IPS-15b (cell line): Measurements from ENCODE around the gene DTX4.

Experiments used
- H3K27me3 ChIP-seq: one replicate; pipeline ENCODE4 v1.6.1; 2013; ENCODE audit warnings: low read length; ENCODE audit not compliant: control insufficient read depth, insufficient read depth
- H3K36me3 ChIP-seq: one replicate; pipeline ENCODE4 v1.6.1; 2013; ENCODE audit warnings: low read length; ENCODE audit not compliant: control insufficient read depth, insufficient read depth
- H3K4me1 ChIP-seq: one replicate; pipeline ENCODE4 v1.6.1; 2013; ENCODE audit warnings: mild to moderate bottlenecking, low read length; ENCODE audit not compliant: control insufficient read depth, insufficient read depth
- H3K4me3 ChIP-seq: one replicate; pipeline ENCODE4 v1.5.1; 2013; ENCODE audit warnings: low read depth, low read length
- H3K9ac ChIP-seq: one replicate; pipeline ENCODE4 v1.6.1; 2013; ENCODE audit warnings: low read depth, mild to moderate bottlenecking, low read length
- H3K9me3 ChIP-seq: one replicate; pipeline ENCODE4 v1.6.1; 2013; ENCODE audit warnings: mild to moderate bottlenecking, low read length; ENCODE audit not compliant: control insufficient read depth, insufficient read depth

DTX4 gene

GRCh38 chr11:59145534-59145933, 26.4 kb upstream of the DTX4 start:
- Histone ChIP-seq H3K4me3 (peak overlapping the region; percentile 91), H3K9me3 (no peaks in the 10 kb centered on the region), H3K9ac (no peak overlapping the region), H3K36me3 (no peaks in the 10 kb centered on the region), H3K4me1 (peaks cover 6% of the 10 kb centered on the region), H3K27me3 (peaks cover 8% of the 10 kb centered on the region)

- H3K36me3 ChIP-seq = no peaks in the 10 kb centered on the region
- H3K4me1 ChIP-seq = no peaks in the 10 kb centered on the region
- H3K4me3 ChIP-seq = no peak overlapping the region
- H3K9me3 ChIP-seq = no peaks in the 10 kb centered on the region
- no peaks in the 10 kb centered on the region for H3K27me3 ChIP-seq
- no peak overlapping the region for H3K9ac ChIP-seq
Observed at GRCh38 chr11:59151761-59152160, 20.2 kb upstream of the DTX4 start.

DNA sequence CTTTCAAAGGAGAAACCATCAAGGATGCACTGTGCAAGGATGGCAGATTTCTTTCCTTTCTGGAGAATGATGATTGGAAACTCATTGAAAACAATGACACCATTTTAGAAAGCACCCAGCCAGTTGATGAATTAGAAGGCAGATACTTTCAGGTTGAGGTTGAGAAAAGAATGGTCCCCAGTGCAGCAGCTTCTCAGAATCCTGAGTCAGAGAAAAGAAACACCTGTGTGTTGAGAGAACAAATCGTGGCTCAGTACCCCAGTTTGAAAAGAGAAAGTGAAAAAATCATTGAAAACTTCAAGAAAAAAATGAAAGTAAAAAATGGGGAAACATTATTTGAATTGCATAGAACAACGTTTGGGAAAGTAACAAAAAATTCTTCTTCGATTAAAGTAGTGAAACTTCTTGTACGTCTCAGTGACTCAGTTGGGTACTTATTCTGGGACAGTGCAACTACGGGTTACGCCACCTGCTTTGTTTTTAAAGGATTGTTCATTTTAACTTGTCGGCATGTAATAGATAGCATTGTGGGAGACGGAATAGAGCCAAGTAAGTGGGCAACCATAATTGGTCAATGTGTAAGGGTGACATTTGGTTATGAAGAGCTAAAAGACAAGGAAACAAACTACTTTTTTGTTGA, 19.5 kb upstream of the DTX4 start:
- no peak overlapping the region for H3K4me3 ChIP-seq
- no peaks in the 10 kb centered on the region for H3K27me3 ChIP-seq
- no peaks in the 10 kb centered on the region for H3K4me1 ChIP-seq
- no peaks in the 10 kb centered on the region for H3K36me3 ChIP-seq
- H3K9me3 ChIP-seq = no peaks in the 10 kb centered on the region
- no peak overlapping the region for H3K9ac ChIP-seq

- H3K36me3 ChIP-seq = no peaks in the 10 kb centered on the region
Observed at GRCh38 chr11:59154610-59155009, 17.3 kb upstream of the DTX4 start.

DNA sequence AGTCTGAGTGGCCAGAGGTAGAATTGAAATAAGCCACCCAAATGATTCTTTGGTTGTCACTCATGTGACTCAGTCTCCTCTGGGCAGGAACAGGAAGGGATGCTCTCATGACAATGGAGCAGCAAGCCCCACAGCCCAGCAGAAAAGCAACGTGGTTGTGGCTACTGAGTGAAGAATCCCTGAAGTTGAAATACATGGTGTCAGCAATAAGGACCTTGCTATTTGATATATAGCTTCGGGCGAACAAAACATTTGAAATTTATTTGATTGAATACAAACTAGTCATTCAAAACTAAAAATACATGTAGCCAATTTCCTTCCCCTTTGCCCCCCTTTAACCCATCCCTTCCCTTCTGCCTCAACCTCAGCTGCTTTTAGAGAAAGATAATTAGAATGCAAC, 14.5 kb upstream of the DTX4 start:
- H3K27me3 ChIP-seq = peaks cover 2% of the 10 kb centered on the region
- H3K4me3 ChIP-seq = no peak overlapping the region
- no peaks in the 10 kb centered on the region for H3K9me3 ChIP-seq
- no peaks in the 10 kb centered on the region for H3K4me1 ChIP-seq
- H3K9ac ChIP-seq = no peak overlapping the region
- H3K36me3 ChIP-seq = no peaks in the 10 kb centered on the region

More at GRCh38 chr11:59154610-59155009, 17.3 kb upstream of the DTX4 start:
- no peaks in the 10 kb centered on the region for H3K9me3 ChIP-seq
- H3K27me3 ChIP-seq = no peaks in the 10 kb centered on the region
- no peaks in the 10 kb centered on the region for H3K4me1 ChIP-seq
- no peak overlapping the region for H3K4me3 ChIP-seq
- H3K9ac ChIP-seq = no peak overlapping the region

- H3K4me3 ChIP-seq = no peak overlapping the region
- no peak overlapping the region for H3K9ac ChIP-seq
- peaks cover 2% of the 10 kb centered on the region for H3K27me3 ChIP-seq
- no peaks in the 10 kb centered on the region for H3K4me1 ChIP-seq
- H3K9me3 ChIP-seq = no peaks in the 10 kb centered on the region
- no peaks in the 10 kb centered on the region for H3K36me3 ChIP-seq
Observed at GRCh38 chr11:59158206-59159068, 13.5 kb upstream of the DTX4 start.

GRCh38 chr11:59164028-59164427, 7.9 kb upstream of the DTX4 start:
- H3K36me3 ChIP-seq = no peaks in the 10 kb centered on the region
- H3K4me1 ChIP-seq = no peaks in the 10 kb centered on the region
- H3K27me3 ChIP-seq = peaks cover 2% of the 10 kb centered on the region
- no peak overlapping the region for H3K9ac ChIP-seq
- H3K9me3 ChIP-seq = no peaks in the 10 kb centered on the region
- H3K4me3 ChIP-seq = no peak overlapping the region

DNA sequence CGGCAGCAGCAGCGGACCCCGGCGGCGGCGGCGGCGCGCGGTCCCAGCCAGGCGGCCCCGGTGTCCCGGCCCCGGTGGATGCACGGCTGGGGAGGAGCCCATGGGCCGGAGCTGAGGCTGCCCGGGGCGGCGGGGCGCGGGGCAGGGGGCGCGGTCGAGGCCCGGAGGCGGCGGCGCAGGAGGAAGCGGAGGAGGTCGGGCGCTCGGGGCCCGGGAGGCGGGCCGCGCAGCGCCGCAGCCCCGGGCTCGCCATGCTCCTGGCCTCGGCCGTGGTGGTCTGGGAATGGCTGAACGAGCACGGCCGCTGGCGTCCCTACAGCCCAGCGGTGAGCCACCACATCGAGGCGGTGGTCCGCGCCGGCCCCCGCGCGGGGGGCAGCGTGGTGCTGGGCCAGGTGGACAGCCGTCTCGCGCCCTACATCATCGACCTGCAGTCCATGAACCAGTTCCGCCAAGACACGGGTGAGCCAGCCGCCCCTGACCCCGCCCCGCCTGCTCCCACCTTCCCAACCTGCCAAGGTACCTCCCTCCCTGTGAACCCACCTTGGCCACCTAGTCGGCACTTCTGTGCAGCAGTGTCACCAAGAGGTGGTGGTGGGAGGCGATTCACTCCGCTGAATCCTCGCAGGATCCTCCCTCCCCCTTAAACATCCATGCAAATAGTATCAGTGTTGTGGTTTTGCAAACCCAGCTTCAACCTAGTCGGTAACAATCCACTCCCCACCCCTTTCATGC, 580 bp downstream of the DTX4 start:
- Histone ChIP-seq H3K27me3 (no peaks in the 10 kb centered on the region), H3K4me1 (peaks cover 14% of the 10 kb centered on the region), H3K9ac (no peak overlapping the region), H3K9me3 (no peaks in the 10 kb centered on the region), H3K36me3 (no peaks in the 10 kb centered on the region), H3K4me3 (peak overlapping the region; percentile 95)

GRCh38 chr11:59173080-59173963, 1.4 kb downstream of the DTX4 start:
- H3K9me3 ChIP-seq = no peaks in the 10 kb centered on the region
- H3K27me3 ChIP-seq = no peaks in the 10 kb centered on the region
- peak overlapping the region; percentile 83 for H3K4me3 ChIP-seq
- H3K9ac ChIP-seq = peak overlapping the region; percentile 66
- H3K36me3 ChIP-seq = no peaks in the 10 kb centered on the region
- peaks cover 14% of the 10 kb centered on the region for H3K4me1 ChIP-seq

GRCh38 chr11:59173964-59174663, 2.2 kb downstream of the DTX4 start:
- H3K4me3 ChIP-seq = peak overlapping the region; percentile 83
- no peaks in the 10 kb centered on the region for H3K36me3 ChIP-seq
- no peaks in the 10 kb centered on the region for H3K27me3 ChIP-seq
- peaks cover 14% of the 10 kb centered on the region for H3K4me1 ChIP-seq
- no peaks in the 10 kb centered on the region for H3K9me3 ChIP-seq
- H3K9ac ChIP-seq = no peak overlapping the region

- Histone ChIP-seq H3K9ac (no peak overlapping the region), H3K9me3 (no peaks in the 10 kb centered on the region), H3K36me3 (no peaks in the 10 kb centered on the region), H3K4me3 (no peak overlapping the region), H3K27me3 (no peaks in the 10 kb centered on the region), H3K4me1 (peaks cover 14% of the 10 kb centered on the region)
Observed at GRCh38 chr11:59174664-59175033, 2.7 kb downstream of the DTX4 start.
